HCT116 (cell line): ENCODE measurements around the gene LILRA2. TPM values are rescaled to one million over a fixed set of nuclear protein-coding genes. Genes with fewer than 3 reads are reported as not detected.

ENCODE experiments used
- ATAC-seq: fragments of 200-7000 bp; cut with Tn5 transposase; 2 replicates; pipeline ENCODE4 v1.9.1; 2020; ENCODE audit warnings: mild to moderate bottlenecking, moderate library complexity
- BruUV-seq: library from RNA; stranded (reverse); fragments of 400-500 nt; replicated peaks from 2 replicates; lab custom pipeline; 2021; lab: Mats Ljungman, UMichigan
- CTCF ChIA-PET: fragments of 300-600 bp; sonication (Branson Sonifier 250); formaldehyde crosslinking; loops from one replicate; lab custom pipeline; 2021; ENCODE audit warnings: antibody characterized with exemption; lab: Charles Lee
- POLR2A ChIA-PET: fragments of 300-600, 350-600 bp; sonication (Branson Sonifier 250); formaldehyde crosslinking; loops from one replicate; lab custom pipeline; 2021; ENCODE audit warnings: antibody characterized with exemption; lab: Charles Lee
- RAD21 ChIA-PET, 2 experiments: fragments of 300-600 bp; sonication (Branson Sonifier 250); formaldehyde crosslinking; loops; one replicate each; lab custom pipeline; 2023; ENCODE audit warnings: low total read pairs in 2 of 2; ENCODE audit not compliant: uncharacterized antibody in 2 of 2, unreplicated experiment in 2 of 2, low non-redundant PET in 1 of 2; lab: Charles Lee
- DNase-seq: peaks from one replicate; pipeline ENCODE4 v3.0.0-alpha.2; 2010; ENCODE audit warnings: low read depth, low spot score
- H2AFZ ChIP-seq: fragments of 200-600 bp; shearing (Covaris generic), sonication (generic); 2 replicates; pipeline ENCODE4 v1.6.1; 2017; ENCODE audit warnings: low read depth, mixed run types, mixed read lengths, antibody characterized with exemption, low read length; ENCODE audit not compliant: poor library complexity, severe bottlenecking
- H3K27ac ChIP-seq: 2 replicates; pipeline ENCODE4 v1.5.1; 2012; ENCODE audit warnings: low read depth, low read length
- H3K27me3 ChIP-seq: fragments of 200-600 bp; sonication (generic); 2 replicates; pipeline ENCODE4 v1.6.1; 2016; ENCODE audit warnings: mixed run types, low read length, mixed read lengths; ENCODE audit not compliant: insufficient read depth
- H3K36me3 ChIP-seq, 2 experiments: fragments of 200-500 bp in 1 of 2; fragments of 200-600 bp in 1 of 2; sonication (Bioruptor generic) in 1 of 2; sonication (generic) in 1 of 2; 2 replicates each; pipeline versions ENCODE4 v1.5.1 to v1.6.1; 2014 to 2016; ENCODE audit warnings: low read length in 2 of 2, inconsistent platforms in 1 of 2, mixed read lengths in 1 of 2, mixed run types in 1 of 2; ENCODE audit not compliant: insufficient read depth in 2 of 2, control insufficient read depth in 1 of 2
- H3K4me1 ChIP-seq, 2 experiments: fragments of 200-600 bp in 1 of 2; sonication (generic) in 1 of 2; 2 replicates each; pipeline versions ENCODE4 v1.5.1 to v1.6.1; 2012 to 2017; ENCODE audit warnings: low read length in 2 of 2, inconsistent platforms in 1 of 2, mild to moderate bottlenecking in 1 of 2, mixed read lengths in 1 of 2, mixed run types in 1 of 2, moderate library complexity in 1 of 2; ENCODE audit not compliant: insufficient read depth in 2 of 2, control insufficient read depth in 1 of 2
- H3K4me2 ChIP-seq: fragments of 200-600 bp; sonication (generic); 2 replicates; pipeline ENCODE4 v1.6.1; 2017; ENCODE audit warnings: mixed run types, low read length, mixed read lengths
- H3K4me3 ChIP-seq, 2 experiments: fragments of 200-600 bp in 1 of 2; sonication (generic) in 1 of 2; replicated peaks in 1 of 2; 2 replicates each; pipeline ENCODE4 v1.5.1; 2011 to 2016; ENCODE audit warnings: low read length in 2 of 2, control low read depth in 1 of 2, low read depth in 1 of 2, mild to moderate bottlenecking in 1 of 2, mixed read lengths in 1 of 2, mixed run types in 1 of 2
- H3K79me2 ChIP-seq: fragments of 200-600 bp; sonication (generic); 2 replicates; pipeline ENCODE4 v1.6.1; 2017; ENCODE audit warnings: mild to moderate bottlenecking, mixed run types, low read length, moderate library complexity, mixed read lengths; ENCODE audit not compliant: insufficient read depth
- H3K9ac ChIP-seq: fragments of 200-600 bp; sonication (generic); 2 replicates; pipeline ENCODE4 v1.6.1; 2016; ENCODE audit warnings: low read length, mixed read lengths
- H3K9me2 ChIP-seq: fragments of 200-600 bp; sonication (generic), shearing (Covaris generic); 2 replicates; pipeline ENCODE4 v1.6.1; 2017; ENCODE audit warnings: mixed run types, mild to moderate bottlenecking, moderate library complexity; ENCODE audit not compliant: insufficient read depth
- H3K9me3 ChIP-seq, 2 experiments: fragments of 200-500 bp in 1 of 2; fragments of 200-600 bp in 1 of 2; sonication (Bioruptor generic) in 1 of 2; sonication (generic) in 1 of 2; 2 replicates each; pipeline ENCODE4 v1.6.1; 2014 to 2017; ENCODE audit warnings: low read length in 2 of 2, mixed read lengths in 2 of 2, inconsistent platforms in 1 of 2, low read depth in 1 of 2, mild to moderate bottlenecking in 1 of 2, mixed run types in 1 of 2, moderate library complexity in 1 of 2; ENCODE audit not compliant: control insufficient read depth in 1 of 2, insufficient read depth in 1 of 2
- H4K20me1 ChIP-seq: fragments of 200-600 bp; sonication (generic), shearing (Covaris generic); 2 replicates; pipeline ENCODE4 v1.6.1; 2017; ENCODE audit warnings: mixed run types, mild to moderate bottlenecking, moderate library complexity; ENCODE audit not compliant: insufficient read depth
- CEBPB ChIP-seq: IDR thresholded peaks from 2 replicates; pipeline ENCODE4 v1.6.1; 2012; ENCODE audit warnings: low read depth
- EGR1 ChIP-seq: IDR thresholded peaks from 2 replicates; pipeline ENCODE4 v1.6.1; 2012; ENCODE audit warnings: low read depth
- ELF1 ChIP-seq: IDR thresholded peaks from 2 replicates; pipeline ENCODE4 v1.6.1; 2012; ENCODE audit warnings: low read depth, borderline replicate concordance
- EZH2phosphoT487 ChIP-seq: fragments of 200-600 bp; IDR thresholded peaks from 2 replicates; pipeline ENCODE4 v1.6.1; 2018; ENCODE audit warnings: antibody characterized with exemption, borderline replicate concordance
- FOSL1 ChIP-seq: IDR thresholded peaks from 2 replicates; pipeline ENCODE4 v1.6.1; 2012; ENCODE audit warnings: low read depth
- JUND ChIP-seq: IDR thresholded peaks from 2 replicates; pipeline ENCODE4 v1.6.1; 2012
- POLR2A ChIP-seq: IDR thresholded peaks from 2 replicates; pipeline ENCODE4 v1.7.0; 2011; ENCODE audit warnings: borderline replicate concordance; ENCODE audit not compliant: insufficient read depth, insufficient read length; ENCODE audit errors: extremely low read depth
- POLR2AphosphoS5 ChIP-seq: IDR thresholded peaks from 2 replicates; pipeline ENCODE4 v1.6.1; 2011; ENCODE audit warnings: mild to moderate bottlenecking, low read depth, low read length, moderate library complexity
- SIN3A ChIP-seq: IDR thresholded peaks from 2 replicates; pipeline ENCODE4 v1.6.1; 2012; ENCODE audit warnings: low read depth
- SP1 ChIP-seq: IDR thresholded peaks from 2 replicates; pipeline ENCODE4 v1.6.1; 2012; ENCODE audit warnings: low read depth
- SRF ChIP-seq: IDR thresholded peaks from 2 replicates; pipeline ENCODE4 v1.6.1; 2012; ENCODE audit warnings: low read depth
- TCF7L2 ChIP-seq: IDR thresholded peaks from 2 replicates; pipeline ENCODE4 v1.7.0; 2011; ENCODE audit warnings: borderline replicate concordance, inconsistent platforms; ENCODE audit not compliant: insufficient read depth, insufficient read length; ENCODE audit errors: extremely low read depth
- YY1 ChIP-seq: IDR thresholded peaks from 2 replicates; pipeline ENCODE4 v1.6.1; 2011; ENCODE audit warnings: low read length, low read depth, moderate library complexity, mild to moderate bottlenecking; ENCODE audit not compliant: insufficient replicate concordance; ENCODE audit errors: extremely low read depth
- ZFX ChIP-seq: fragments of 450-650 bp; IDR thresholded peaks from 2 replicates; pipeline ENCODE4 v1.6.1; 2017
- ZNF274 ChIP-seq: fragments of 200-500 bp; sonication (Bioruptor generic); IDR thresholded peaks from 2 replicates; pipeline ENCODE4 v1.6.1; 2014; ENCODE audit warnings: mild to moderate bottlenecking, low read depth, low read length, inconsistent platforms
- intact Hi-C: fragments of 100-400 bp; cut with micrococcal nuclease; formaldehyde crosslinking; loops from 2 replicates; pipeline ENCODE4 v1.10.0; 2022
- total RNA-seq: library from RNA; stranded (reverse); gene quantifications from one replicate; pipeline ENCODE4 v1.2.1, GENCODE V29; 2021; ENCODE audit not compliant: unreplicated experiment
- TF ChIP-seq, protein P1 (sequence below): IDR thresholded peaks from 2 replicates; pipeline ENCODE4 v1.6.1; 2012
- TF ChIP-seq, protein P2 (sequence below): IDR thresholded peaks from 2 replicates; pipeline ENCODE4 v1.6.1; 2012
- TF ChIP-seq, protein P3 (sequence below): IDR thresholded peaks from 2 replicates; pipeline ENCODE4 v1.6.1; 2011; ENCODE audit warnings: mild to moderate bottlenecking, low read length, moderate library complexity; ENCODE audit not compliant: insufficient replicate concordance; ENCODE audit errors: extremely low read depth
- TF ChIP-seq, protein P4 (sequence below): IDR thresholded peaks from 2 replicates; pipeline ENCODE4 v1.6.1; 2012; ENCODE audit warnings: low read depth

The LILRA2 gene
- total RNA-seq, 1 experiment from 2014 or later: not detected

DNA sequence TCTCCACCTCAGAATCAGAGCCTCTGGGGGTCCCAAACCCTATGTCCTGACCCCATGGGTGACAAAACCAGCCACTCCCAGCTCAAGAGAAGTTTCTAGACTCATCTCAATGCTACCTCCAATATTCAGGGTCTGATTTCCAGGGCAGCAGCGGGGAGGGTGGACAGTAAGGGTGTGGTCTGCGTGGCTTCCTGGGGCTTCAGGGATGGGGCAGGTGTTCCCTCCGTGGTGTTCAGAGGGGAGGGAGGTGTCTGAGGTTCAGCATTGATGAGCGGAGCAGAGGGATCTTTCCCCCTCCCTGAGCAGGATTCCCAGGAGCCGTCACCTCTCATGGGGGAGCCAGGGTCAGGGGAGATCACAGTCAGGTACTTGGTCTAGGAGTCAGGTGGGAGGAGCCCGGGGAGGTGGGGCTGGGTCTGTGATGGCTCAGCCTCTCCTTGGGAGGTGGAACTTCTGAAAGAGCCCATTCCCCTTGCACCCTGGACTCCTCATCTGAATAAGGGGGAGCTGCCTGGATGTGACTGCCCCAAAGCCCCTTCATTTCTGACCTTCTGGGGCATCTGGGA, 2.9 kb downstream of the LILRA2 start (continued):
- TF ChIP-seq SP1 (no peak), FOSL1 (no peak)

DNA sequence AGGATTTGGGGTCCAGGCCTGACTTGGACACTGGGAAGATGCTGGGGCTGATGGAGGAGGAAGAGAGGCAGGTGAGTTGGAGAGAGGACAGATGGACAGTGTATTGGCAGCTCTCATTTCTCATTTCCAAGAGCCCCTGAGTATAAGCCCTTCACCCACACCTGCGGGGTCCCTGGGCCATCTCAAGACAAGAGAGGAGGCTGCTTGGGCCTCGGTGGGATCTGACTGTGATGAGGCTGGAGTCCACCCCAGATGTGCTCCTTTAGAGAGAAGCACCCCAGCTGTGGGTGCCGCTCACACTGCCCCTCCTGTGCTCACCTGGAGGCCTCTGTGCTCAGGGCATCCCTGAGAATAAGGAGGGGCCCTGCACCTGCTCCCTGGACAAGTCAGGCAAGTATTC, 3.7 kb downstream of the LILRA2 start:
- Histone ChIP-seq H2AFZ (no peak overlapping the region), H3K36me3 (no peaks in the 10 kb centered on the region), H3K9ac (no peak overlapping the region), H3K9me2 (no peaks in the 10 kb centered on the region), H4K20me1 (no peaks in the 10 kb centered on the region), H3K4me1 (no peaks in the 10 kb centered on the region), H3K27ac (no peak overlapping the region), H3K4me2 (no peak overlapping the region), H3K4me3 (no peak overlapping the region), H3K27me3 (peaks cover 26% of the 10 kb centered on the region; the same call in 1 of the 2 replicates), H3K9me3 (no peaks in the 10 kb centered on the region), H3K79me2 (no peaks in the 10 kb centered on the region)
- ATAC-seq (no peak), DNase-seq (no peak)
- CTCF ChIA-PET: no interaction called here
- TF ChIP-seq CEBPB: no peak
- TF ChIP-seq, protein P1, sequence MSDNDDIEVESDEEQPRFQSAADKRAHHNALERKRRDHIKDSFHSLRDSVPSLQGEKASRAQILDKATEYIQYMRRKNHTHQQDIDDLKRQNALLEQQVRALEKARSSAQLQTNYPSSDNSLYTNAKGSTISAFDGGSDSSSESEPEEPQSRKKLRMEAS: no peak
- TF ChIP-seq FOSL1: no peak
- no peak for TF ChIP-seq POLR2A
- no peak for TF ChIP-seq SP1
- TF ChIP-seq, protein P2, sequence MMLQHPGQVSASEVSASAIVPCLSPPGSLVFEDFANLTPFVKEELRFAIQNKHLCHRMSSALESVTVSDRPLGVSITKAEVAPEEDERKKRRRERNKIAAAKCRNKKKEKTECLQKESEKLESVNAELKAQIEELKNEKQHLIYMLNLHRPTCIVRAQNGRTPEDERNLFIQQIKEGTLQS: no peak
- TF ChIP-seq JUND: no peak
- TF ChIP-seq, protein P3, sequence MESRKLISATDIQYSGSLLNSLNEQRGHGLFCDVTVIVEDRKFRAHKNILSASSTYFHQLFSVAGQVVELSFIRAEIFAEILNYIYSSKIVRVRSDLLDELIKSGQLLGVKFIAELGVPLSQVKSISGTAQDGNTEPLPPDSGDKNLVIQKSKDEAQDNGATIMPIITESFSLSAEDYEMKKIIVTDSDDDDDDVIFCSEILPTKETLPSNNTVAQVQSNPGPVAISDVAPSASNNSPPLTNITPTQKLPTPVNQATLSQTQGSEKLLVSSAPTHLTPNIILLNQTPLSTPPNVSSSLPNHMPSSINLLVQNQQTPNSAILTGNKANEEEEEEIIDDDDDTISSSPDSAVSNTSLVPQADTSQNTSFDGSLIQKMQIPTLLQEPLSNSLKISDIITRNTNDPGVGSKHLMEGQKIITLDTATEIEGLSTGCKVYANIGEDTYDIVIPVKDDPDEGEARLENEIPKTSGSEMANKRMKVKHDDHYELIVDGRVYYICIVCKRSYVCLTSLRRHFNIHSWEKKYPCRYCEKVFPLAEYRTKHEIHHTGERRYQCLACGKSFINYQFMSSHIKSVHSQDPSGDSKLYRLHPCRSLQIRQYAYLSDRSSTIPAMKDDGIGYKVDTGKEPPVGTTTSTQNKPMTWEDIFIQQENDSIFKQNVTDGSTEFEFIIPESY: no peak
- no peak for TF ChIP-seq SIN3A
- TF ChIP-seq POLR2AphosphoS5: no peak
- TF ChIP-seq, protein P4, sequence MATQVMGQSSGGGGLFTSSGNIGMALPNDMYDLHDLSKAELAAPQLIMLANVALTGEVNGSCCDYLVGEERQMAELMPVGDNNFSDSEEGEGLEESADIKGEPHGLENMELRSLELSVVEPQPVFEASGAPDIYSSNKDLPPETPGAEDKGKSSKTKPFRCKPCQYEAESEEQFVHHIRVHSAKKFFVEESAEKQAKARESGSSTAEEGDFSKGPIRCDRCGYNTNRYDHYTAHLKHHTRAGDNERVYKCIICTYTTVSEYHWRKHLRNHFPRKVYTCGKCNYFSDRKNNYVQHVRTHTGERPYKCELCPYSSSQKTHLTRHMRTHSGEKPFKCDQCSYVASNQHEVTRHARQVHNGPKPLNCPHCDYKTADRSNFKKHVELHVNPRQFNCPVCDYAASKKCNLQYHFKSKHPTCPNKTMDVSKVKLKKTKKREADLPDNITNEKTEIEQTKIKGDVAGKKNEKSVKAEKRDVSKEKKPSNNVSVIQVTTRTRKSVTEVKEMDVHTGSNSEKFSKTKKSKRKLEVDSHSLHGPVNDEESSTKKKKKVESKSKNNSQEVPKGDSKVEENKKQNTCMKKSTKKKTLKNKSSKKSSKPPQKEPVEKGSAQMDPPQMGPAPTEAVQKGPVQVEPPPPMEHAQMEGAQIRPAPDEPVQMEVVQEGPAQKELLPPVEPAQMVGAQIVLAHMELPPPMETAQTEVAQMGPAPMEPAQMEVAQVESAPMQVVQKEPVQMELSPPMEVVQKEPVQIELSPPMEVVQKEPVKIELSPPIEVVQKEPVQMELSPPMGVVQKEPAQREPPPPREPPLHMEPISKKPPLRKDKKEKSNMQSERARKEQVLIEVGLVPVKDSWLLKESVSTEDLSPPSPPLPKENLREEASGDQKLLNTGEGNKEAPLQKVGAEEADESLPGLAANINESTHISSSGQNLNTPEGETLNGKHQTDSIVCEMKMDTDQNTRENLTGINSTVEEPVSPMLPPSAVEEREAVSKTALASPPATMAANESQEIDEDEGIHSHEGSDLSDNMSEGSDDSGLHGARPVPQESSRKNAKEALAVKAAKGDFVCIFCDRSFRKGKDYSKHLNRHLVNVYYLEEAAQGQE: no peak
- TF ChIP-seq SRF: no peak
- TF ChIP-seq ZNF274: no peak
- TF ChIP-seq EGR1: no peak
- no peak for TF ChIP-seq ZFX
- no peak for TF ChIP-seq TCF7L2
- no peak for TF ChIP-seq ELF1
- no peak for TF ChIP-seq EZH2phosphoT487
- no peak for TF ChIP-seq YY1
- POLR2A ChIA-PET: no interaction called here
- RAD21 ChIA-PET: no interaction called here
- intact Hi-C loops: no loop called here
- no TSS peak for BruUV-seq
